ENCODE data around the gene FBXW7. TPM values are rescaled to one million over a fixed set of nuclear protein-coding genes. Genes with fewer than 3 reads are reported as not detected.
A peak's percentile ranks its signal among the peaks of the same experiment; 100 is the strongest.

Gene FBXW7
- total and polyA plus RNA-seq, 4 donors = 6.5 to 62.7 (median 32.5) TPM

DNA sequence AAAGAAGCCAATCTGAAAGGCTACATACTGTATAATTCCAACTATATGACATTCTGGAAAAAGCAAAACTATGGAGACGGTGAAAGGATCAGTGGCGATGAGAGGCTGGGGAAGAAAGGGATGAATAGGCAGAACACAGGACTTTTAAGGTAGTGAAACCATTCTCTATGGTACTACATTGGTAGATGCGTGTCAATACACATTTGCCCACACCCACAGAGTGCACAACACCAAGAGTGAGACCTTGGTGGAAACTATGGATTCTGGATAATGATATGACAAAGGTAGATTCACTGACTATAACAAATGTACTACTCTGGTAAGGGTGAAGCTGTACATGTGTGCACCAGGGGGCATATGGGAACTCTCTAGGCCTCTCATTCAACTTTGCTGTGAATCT, 134.5 kb downstream of the FBXW7 start:
- no peaks in the 10 kb centered on the region for H3K9me3 ChIP-seq (ENCODE audit: control insufficient read depth, low read length)
- H3K4me3 ChIP-seq (ENCODE audit: low read length in 2 of 2) = no peak overlapping the region
- ATAC-seq (ENCODE audit: low FRiP score) (no peak), DNase-seq (no peak)
- H3K27me3 ChIP-seq (ENCODE audit: control insufficient read depth in 1 of 2, insufficient read depth in 2 of 2, low read length in 1 of 2) = no peaks in the 10 kb centered on the region
- H3K4me1 ChIP-seq (ENCODE audit: control insufficient read depth in 1 of 2, insufficient read depth in 2 of 2, low read length in 2 of 2) = peaks cover 0 to 1% of the 10 kb centered on the region in 2 donors
- H3K27ac ChIP-seq (ENCODE audit: low read depth in 1 of 2, low read length in 2 of 2) = no peak overlapping the region
- no peaks in the 10 kb centered on the region for H3K36me3 ChIP-seq (ENCODE audit: control insufficient read depth in 1 of 2, insufficient read depth in 2 of 2, low read length in 1 of 2)
- WGBS, 2 donors = 96 to 98% methylated on average over 3 of the region's 3 CpGs
- intact Hi-C loops (cut with DNase I) = no loop called here

- DNase-seq (no peak), ATAC-seq (ENCODE audit: low FRiP score) (no peak)
- peaks cover 0 to 1% of the 10 kb centered on the region in 2 donors for H3K4me1 ChIP-seq (ENCODE audit: control insufficient read depth in 1 of 2, insufficient read depth in 2 of 2, low read length in 2 of 2)
- H3K9me3 ChIP-seq (ENCODE audit: control insufficient read depth, low read length) = no peaks in the 10 kb centered on the region
- no peak overlapping the region for H3K4me3 ChIP-seq (ENCODE audit: low read length in 2 of 2)
- no peak overlapping the region for H3K27ac ChIP-seq (ENCODE audit: low read depth in 1 of 2, low read length in 2 of 2)
- no peaks in the 10 kb centered on the region for H3K36me3 ChIP-seq (ENCODE audit: control insufficient read depth in 1 of 2, insufficient read depth in 2 of 2, low read length in 1 of 2)
- no peaks in the 10 kb centered on the region for H3K27me3 ChIP-seq (ENCODE audit: control insufficient read depth in 1 of 2, insufficient read depth in 2 of 2, low read length in 1 of 2)
- intact Hi-C loops (cut with DNase I) = no loop called here
Measured at GRCh38 chr4:152399246-152399645, 136.6 kb downstream of the FBXW7 start.

GRCh38 chr4:152398060-152398459, 137.8 kb downstream of the FBXW7 start:
- DNase-seq (no peak), ATAC-seq (ENCODE audit: low FRiP score) (no peak)
- H3K36me3 ChIP-seq (ENCODE audit: control insufficient read depth in 1 of 2, insufficient read depth in 2 of 2, low read length in 1 of 2) = no peaks in the 10 kb centered on the region
- H3K9me3 ChIP-seq (ENCODE audit: control insufficient read depth, low read length) = no peaks in the 10 kb centered on the region
- no peaks in the 10 kb centered on the region for H3K27me3 ChIP-seq (ENCODE audit: control insufficient read depth in 1 of 2, insufficient read depth in 2 of 2, low read length in 1 of 2)
- WGBS, 2 donors = 87 to 91% methylated on average over 1 of the region's 1 CpG
- no peak overlapping the region for H3K27ac ChIP-seq (ENCODE audit: low read depth in 1 of 2, low read length in 2 of 2)
- H3K4me3 ChIP-seq (ENCODE audit: low read length in 2 of 2) = no peak overlapping the region
- H3K4me1 ChIP-seq (ENCODE audit: control insufficient read depth in 1 of 2, insufficient read depth in 2 of 2, low read length in 2 of 2) = peaks cover 0 to 1% of the 10 kb centered on the region in 2 donors
- intact Hi-C loops (cut with DNase I) = no loop called here

- H3K4me3 ChIP-seq (ENCODE audit: low read length in 2 of 2) = no peak overlapping the region
- H3K36me3 ChIP-seq (ENCODE audit: control insufficient read depth in 1 of 2, insufficient read depth in 2 of 2, low read length in 1 of 2) = peaks cover 0 to 2% of the 10 kb centered on the region in 2 donors
- no peaks in the 10 kb centered on the region for H3K9me3 ChIP-seq (ENCODE audit: control insufficient read depth, low read length)
- H3K27ac ChIP-seq (ENCODE audit: low read depth in 1 of 2, low read length in 2 of 2) = no peak overlapping the region
- H3K4me1 ChIP-seq (ENCODE audit: control insufficient read depth in 1 of 2, insufficient read depth in 2 of 2, low read length in 2 of 2) = no peaks in the 10 kb centered on the region
- no peaks in the 10 kb centered on the region for H3K27me3 ChIP-seq (ENCODE audit: control insufficient read depth in 1 of 2, insufficient read depth in 2 of 2, low read length in 1 of 2)
- DNase-seq (no peak), ATAC-seq (ENCODE audit: low FRiP score) (no peak)
- 90 to 92% methylated on average over 4 of the region's 4 CpGs for WGBS, 2 donors
- intact Hi-C loops (cut with DNase I) = no loop called here
Measured at GRCh38 chr4:152394791-152395190, 141.1 kb downstream of the FBXW7 start.

DNA sequence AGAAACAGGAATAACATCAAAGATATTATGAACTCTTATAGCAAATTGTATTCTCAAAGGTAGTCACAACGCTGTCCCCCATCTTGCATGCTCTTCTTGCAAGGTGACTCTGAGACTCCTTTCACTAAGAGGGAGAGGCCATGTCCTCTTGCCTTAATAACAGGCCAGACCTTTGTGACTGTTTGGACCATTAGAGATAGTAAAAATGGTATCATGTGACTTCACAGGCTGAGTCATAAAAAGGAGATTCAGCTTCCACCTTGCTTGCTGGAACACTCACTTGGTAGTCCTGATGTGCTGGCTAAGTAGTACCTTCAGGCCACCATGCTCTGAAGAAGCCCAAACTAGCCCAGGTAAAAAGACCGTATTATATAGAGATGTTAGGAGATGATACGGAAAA, 143.8 kb downstream of the FBXW7 start:
- WGBS, 2 donors = 98% methylated on average over 3 of the region's 3 CpGs
- ATAC-seq (ENCODE audit: low FRiP score) (no peak), DNase-seq (no peak)
- no peaks in the 10 kb centered on the region for H3K27me3 ChIP-seq (ENCODE audit: control insufficient read depth in 1 of 2, insufficient read depth in 2 of 2, low read length in 1 of 2)
- peaks cover 0 to 2% of the 10 kb centered on the region in 2 donors for H3K36me3 ChIP-seq (ENCODE audit: control insufficient read depth in 1 of 2, insufficient read depth in 2 of 2, low read length in 1 of 2)
- no peaks in the 10 kb centered on the region for H3K4me1 ChIP-seq (ENCODE audit: control insufficient read depth in 1 of 2, insufficient read depth in 2 of 2, low read length in 2 of 2)
- H3K9me3 ChIP-seq (ENCODE audit: control insufficient read depth, low read length) = no peaks in the 10 kb centered on the region
- H3K27ac ChIP-seq (ENCODE audit: low read depth in 1 of 2, low read length in 2 of 2) = no peak overlapping the region
- intact Hi-C loops (cut with DNase I) = no loop called here
- H3K4me3 ChIP-seq (ENCODE audit: low read length in 2 of 2) = no peak overlapping the region

DNA sequence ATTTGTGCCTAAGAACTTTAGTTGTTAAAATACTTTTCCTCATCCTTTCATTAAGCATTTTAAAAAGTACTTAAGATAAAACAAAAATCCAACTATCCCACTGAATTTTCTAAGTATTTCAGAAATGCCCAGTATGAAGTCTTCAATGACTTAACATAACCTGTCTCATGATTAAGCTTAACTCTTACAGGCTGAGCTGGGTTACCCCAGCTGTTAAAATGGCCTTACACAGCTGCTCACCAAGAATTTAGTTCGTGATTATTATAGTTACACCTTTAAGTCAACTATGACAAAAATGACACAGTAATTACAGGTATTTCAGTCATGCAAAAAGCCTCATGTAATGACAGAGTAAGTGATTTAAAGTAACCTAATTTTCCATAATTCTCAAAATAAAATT, 145.7 kb downstream of the FBXW7 start:
- ATAC-seq (ENCODE audit: low FRiP score) (no peak), DNase-seq (no peak)
- H3K27ac ChIP-seq (ENCODE audit: low read depth in 1 of 2, low read length in 2 of 2) = no peak overlapping the region
- H3K36me3 ChIP-seq (ENCODE audit: control insufficient read depth in 1 of 2, insufficient read depth in 2 of 2, low read length in 1 of 2) = peaks cover 0 to 2% of the 10 kb centered on the region in 2 donors
- no peaks in the 10 kb centered on the region for H3K4me1 ChIP-seq (ENCODE audit: control insufficient read depth in 1 of 2, insufficient read depth in 2 of 2, low read length in 2 of 2)
- no peak overlapping the region for H3K4me3 ChIP-seq (ENCODE audit: low read length in 2 of 2)
- WGBS, 2 donors = 74 to 82% methylated on average over 1 of the region's 1 CpG
- intact Hi-C loops (cut with DNase I) = no loop called here
- no peaks in the 10 kb centered on the region for H3K9me3 ChIP-seq (ENCODE audit: control insufficient read depth, low read length)
- no peaks in the 10 kb centered on the region for H3K27me3 ChIP-seq (ENCODE audit: control insufficient read depth in 1 of 2, insufficient read depth in 2 of 2, low read length in 1 of 2)

DNA sequence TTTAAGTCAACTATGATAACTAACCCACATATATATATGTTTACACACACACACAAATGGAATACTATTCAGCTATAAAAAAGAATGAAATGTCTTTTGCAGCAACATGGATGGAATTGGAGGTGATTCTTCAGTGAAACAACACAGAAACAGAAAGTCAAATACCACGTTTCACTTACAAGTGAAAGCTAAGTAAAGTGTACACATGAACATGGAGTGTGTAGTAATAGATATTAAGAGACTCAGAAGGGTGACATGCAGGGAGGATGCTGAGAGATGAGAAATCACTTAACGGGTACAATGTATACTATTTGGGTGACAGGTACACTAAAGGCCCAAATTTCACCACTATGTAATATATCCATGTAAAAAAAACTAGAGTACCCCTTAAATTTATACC, 146.5 kb downstream of the FBXW7 start:
- Histone ChIP-seq H3K9me3 (ENCODE audit: control insufficient read depth, low read length) (no peaks in the 10 kb centered on the region), H3K27me3 (ENCODE audit: control insufficient read depth in 1 of 2, insufficient read depth in 2 of 2, low read length in 1 of 2) (no peaks in the 10 kb centered on the region), H3K4me1 (ENCODE audit: control insufficient read depth in 1 of 2, insufficient read depth in 2 of 2, low read length in 2 of 2) (no peaks in the 10 kb centered on the region), H3K27ac (ENCODE audit: low read depth in 1 of 2, low read length in 2 of 2) (no peak overlapping the region), H3K4me3 (ENCODE audit: low read length in 2 of 2) (no peak overlapping the region), H3K36me3 (ENCODE audit: control insufficient read depth in 1 of 2, insufficient read depth in 2 of 2, low read length in 1 of 2) (peaks cover 0 to 2% of the 10 kb centered on the region in 2 donors)
- ATAC-seq (ENCODE audit: low FRiP score) (no peak), DNase-seq (no peak)
- intact Hi-C loops (cut with DNase I) = no loop called here
- WGBS, 2 donors = 91 to 94% methylated on average over 2 of the region's 2 CpGs

GRCh38 chr4:152385551-152385950, 150.3 kb downstream of the FBXW7 start:
- no peaks in the 10 kb centered on the region for H3K4me1 ChIP-seq (ENCODE audit: control insufficient read depth in 1 of 2, insufficient read depth in 2 of 2, low read length in 2 of 2)
- WGBS, 2 donors = 13 to 21% methylated on average over 1 of the region's 1 CpG
- H3K27me3 ChIP-seq (ENCODE audit: control insufficient read depth in 1 of 2, insufficient read depth in 2 of 2, low read length in 1 of 2) = no peaks in the 10 kb centered on the region
- H3K27ac ChIP-seq (ENCODE audit: low read depth in 1 of 2, low read length in 2 of 2) = no peak overlapping the region
- H3K4me3 ChIP-seq (ENCODE audit: low read length in 2 of 2) = no peak overlapping the region
- intact Hi-C loops (cut with DNase I) = no loop called here
- ATAC-seq (ENCODE audit: low FRiP score) = no peak
- DNase-seq = no peak
- H3K36me3 ChIP-seq (ENCODE audit: control insufficient read depth in 1 of 2, insufficient read depth in 2 of 2, low read length in 1 of 2) = no peaks in the 10 kb centered on the region
- no peaks in the 10 kb centered on the region for H3K9me3 ChIP-seq (ENCODE audit: control insufficient read depth, low read length)

DNA sequence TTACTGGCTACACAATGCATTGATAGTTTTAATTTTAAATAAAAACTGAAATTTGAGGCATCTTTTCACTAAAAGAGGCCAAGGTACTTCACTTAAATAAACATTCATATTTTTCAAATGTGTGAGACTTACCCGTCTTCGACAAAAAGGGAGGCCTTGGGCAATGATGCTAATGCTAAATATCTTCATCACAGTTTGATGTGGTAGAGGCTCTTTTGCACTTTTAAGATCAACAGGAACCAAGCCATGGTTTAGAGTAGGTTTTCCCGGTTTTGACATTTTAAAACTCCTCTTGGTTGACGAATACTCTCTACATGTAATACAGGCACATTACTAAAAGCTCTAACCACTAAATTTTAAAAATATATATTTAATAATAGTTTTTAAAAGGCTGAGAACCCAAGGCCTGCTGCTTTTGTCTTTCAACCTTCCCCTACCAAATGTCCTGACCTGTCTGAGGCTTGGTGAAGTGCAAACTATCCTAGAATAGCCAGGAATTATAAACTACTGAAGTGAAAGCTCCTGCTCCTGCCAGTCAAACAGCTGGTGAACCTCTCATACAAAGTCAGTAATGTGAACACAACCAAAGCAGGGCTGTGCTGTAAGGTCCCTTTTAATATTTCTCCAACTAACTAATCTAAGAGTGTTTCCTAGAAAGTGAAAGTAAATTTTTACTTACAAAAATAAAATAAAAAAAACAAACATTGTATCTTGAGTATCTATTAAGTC, 153.7 kb downstream of the FBXW7 start:
- H3K27ac ChIP-seq (ENCODE audit: low read depth in 1 of 2, low read length in 2 of 2) = no peak overlapping the region
- 44 to 50% methylated on average over 4 of the region's 4 CpGs for WGBS, 2 donors
- DNase-seq = no peak
- H3K36me3 ChIP-seq (ENCODE audit: control insufficient read depth in 1 of 2, insufficient read depth in 2 of 2, low read length in 1 of 2) = no peaks in the 10 kb centered on the region
- no peaks in the 10 kb centered on the region for H3K4me1 ChIP-seq (ENCODE audit: control insufficient read depth in 1 of 2, insufficient read depth in 2 of 2, low read length in 2 of 2)
- peak overlapping the region in 1 of 2 donors; percentile 26 for H3K4me3 ChIP-seq (ENCODE audit: low read length in 2 of 2)
- no peaks in the 10 kb centered on the region for H3K27me3 ChIP-seq (ENCODE audit: control insufficient read depth in 1 of 2, insufficient read depth in 2 of 2, low read length in 1 of 2)
- no peak for ATAC-seq (ENCODE audit: low FRiP score)
- no peaks in the 10 kb centered on the region for H3K9me3 ChIP-seq (ENCODE audit: control insufficient read depth, low read length)
- intact Hi-C loops (cut with DNase I) = no loop called here

Measured in aorta (tissue), 5 donors.